ENCODE results near the gene KCTD10. TPM values are rescaled to one million over a fixed set of nuclear protein-coding genes. Genes with fewer than 3 reads are reported as not detected.

Gene KCTD10
- total RNA-seq, 1 experiment from 2014 or later, result 54.5 TPM

DNA sequence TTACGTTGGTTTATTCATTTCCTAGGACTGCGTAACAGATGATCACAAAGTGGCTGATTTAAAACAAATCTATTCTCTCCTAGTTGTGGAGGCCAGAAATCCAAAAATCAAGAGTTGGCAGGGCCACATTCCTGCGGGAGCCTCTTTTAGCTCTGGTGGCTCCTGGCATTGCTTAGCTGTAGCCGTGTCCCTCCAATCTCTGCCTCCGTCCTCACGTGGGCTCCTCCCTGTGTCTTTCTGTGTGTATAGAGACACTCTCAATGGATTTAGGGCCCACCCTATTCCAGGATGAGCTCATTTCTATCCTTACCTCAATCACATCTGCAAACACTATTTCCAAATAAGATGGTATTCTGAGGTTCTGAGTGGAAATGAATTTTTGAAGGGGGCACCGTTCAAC lies 42.5 kb downstream of the KCTD10 start:
- ChIA-PET POLR2A (ENCODE audit: low non-redundant PET) (no interaction called here), CTCF (interaction anchor here (1.3 kb wide), 1 partner anchor 43 kb away, joined by 3 read pairs; the partner anchor contains the start of genes KCTD10 and UBE3B)
- Histone ChIP-seq H3K36me3 (ENCODE audit: insufficient read depth, low read length, poor library complexity, severe bottlenecking) (no peaks in the 10 kb centered on the region), H3K27ac (ENCODE audit: low read depth, low read length, poor library complexity, severe bottlenecking) (no peak overlapping the region), H3K9me3 (ENCODE audit: low read depth, low read length, poor library complexity, severe bottlenecking) (no peaks in the 10 kb centered on the region), H3K27me3 (replicated peaks; ENCODE audit: insufficient read depth, low read depth, low read length, poor library complexity) (no peaks in the 10 kb centered on the region), H3K4me1 (ENCODE audit: insufficient read depth, low read length, poor library complexity, severe bottlenecking) (no peaks in the 10 kb centered on the region), H3K4me3 (ENCODE audit: low read depth, low read length, poor library complexity, severe bottlenecking) (no peak overlapping the region)
- TF ChIP-seq EZH2 (IDR thresholded peaks at IDR 0.05; ENCODE audit: borderline replicate concordance, low read depth, low read length, poor library complexity, severe bottlenecking), result no peak
- TF ChIP-seq, protein P1, sequence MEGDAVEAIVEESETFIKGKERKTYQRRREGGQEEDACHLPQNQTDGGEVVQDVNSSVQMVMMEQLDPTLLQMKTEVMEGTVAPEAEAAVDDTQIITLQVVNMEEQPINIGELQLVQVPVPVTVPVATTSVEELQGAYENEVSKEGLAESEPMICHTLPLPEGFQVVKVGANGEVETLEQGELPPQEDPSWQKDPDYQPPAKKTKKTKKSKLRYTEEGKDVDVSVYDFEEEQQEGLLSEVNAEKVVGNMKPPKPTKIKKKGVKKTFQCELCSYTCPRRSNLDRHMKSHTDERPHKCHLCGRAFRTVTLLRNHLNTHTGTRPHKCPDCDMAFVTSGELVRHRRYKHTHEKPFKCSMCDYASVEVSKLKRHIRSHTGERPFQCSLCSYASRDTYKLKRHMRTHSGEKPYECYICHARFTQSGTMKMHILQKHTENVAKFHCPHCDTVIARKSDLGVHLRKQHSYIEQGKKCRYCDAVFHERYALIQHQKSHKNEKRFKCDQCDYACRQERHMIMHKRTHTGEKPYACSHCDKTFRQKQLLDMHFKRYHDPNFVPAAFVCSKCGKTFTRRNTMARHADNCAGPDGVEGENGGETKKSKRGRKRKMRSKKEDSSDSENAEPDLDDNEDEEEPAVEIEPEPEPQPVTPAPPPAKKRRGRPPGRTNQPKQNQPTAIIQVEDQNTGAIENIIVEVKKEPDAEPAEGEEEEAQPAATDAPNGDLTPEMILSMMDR (conservative IDR thresholded peaks at IDR 0.05; ENCODE audit: low read depth, low read length), result no peak
- intact Hi-C loops (cut with micrococcal nuclease; ENCODE audit: unreplicated experiment), result loop anchor here (5.0 kb wide), 1 partner anchor 43 kb away; the partner anchor contains the start of genes KCTD10 and UBE3B
- BruUV-seq (replicated peaks), result no TSS peak
- DNase-seq (ENCODE audit: low spot score), result no peak

DNA sequence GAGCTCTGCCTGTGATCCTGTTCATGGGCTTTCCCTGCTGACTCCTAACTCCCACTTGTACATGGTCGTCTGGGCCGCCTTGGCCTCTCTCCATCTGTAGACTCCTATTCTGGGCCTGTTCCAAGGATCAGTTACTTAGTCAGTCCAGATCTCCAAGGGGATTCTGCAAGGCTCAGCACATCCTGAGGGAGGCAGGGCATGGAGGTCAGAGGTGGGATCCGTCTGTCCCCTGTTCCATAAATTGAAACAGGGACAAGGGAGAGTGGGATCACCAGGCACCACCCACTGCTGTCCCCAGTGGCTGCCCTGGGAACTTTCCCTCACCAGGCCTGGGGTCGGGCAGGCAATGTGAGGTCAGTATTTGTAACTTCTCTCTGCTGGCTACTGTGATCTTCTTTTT lies 43.5 kb downstream of the KCTD10 start:
- no peaks in the 10 kb centered on the region for H3K9me3 ChIP-seq (ENCODE audit: low read depth, low read length, poor library complexity, severe bottlenecking)
- no peak for TF ChIP-seq EZH2 (IDR thresholded peaks at IDR 0.05; ENCODE audit: borderline replicate concordance, low read depth, low read length, poor library complexity, severe bottlenecking)
- TF ChIP-seq, protein P1 (conservative IDR thresholded peaks at IDR 0.05; ENCODE audit: low read depth, low read length), result peak; percentile 40; the same call in 1 of the 2 replicates
- ChIA-PET CTCF (interaction anchor here (1.3 to 1.4 kb wide), 3 partner anchors 30 to 341 kb away, joined by 3 to 12 read pairs (median 5); partner anchors contain the start of genes KCTD10 and UBE3B), POLR2A (ENCODE audit: low non-redundant PET) (no interaction called here)
- no peaks in the 10 kb centered on the region for H3K4me1 ChIP-seq (ENCODE audit: insufficient read depth, low read length, poor library complexity, severe bottlenecking)
- H3K27me3 ChIP-seq (replicated peaks; ENCODE audit: insufficient read depth, low read depth, low read length, poor library complexity), result no peaks in the 10 kb centered on the region
- BruUV-seq (replicated peaks), result no TSS peak
- no peak overlapping the region for H3K27ac ChIP-seq (ENCODE audit: low read depth, low read length, poor library complexity, severe bottlenecking)
- no peak for DNase-seq (ENCODE audit: low spot score)
- H3K36me3 ChIP-seq (ENCODE audit: insufficient read depth, low read length, poor library complexity, severe bottlenecking), result no peaks in the 10 kb centered on the region
- H3K4me3 ChIP-seq (ENCODE audit: low read depth, low read length, poor library complexity, severe bottlenecking), result no peak overlapping the region
- intact Hi-C loops (cut with micrococcal nuclease; ENCODE audit: unreplicated experiment), result loop anchor here (2.0 to 5.0 kb wide), 2 partner anchors 44 to 341 kb away; partner anchors contain the start of genes KCTD10 and UBE3B

DNA sequence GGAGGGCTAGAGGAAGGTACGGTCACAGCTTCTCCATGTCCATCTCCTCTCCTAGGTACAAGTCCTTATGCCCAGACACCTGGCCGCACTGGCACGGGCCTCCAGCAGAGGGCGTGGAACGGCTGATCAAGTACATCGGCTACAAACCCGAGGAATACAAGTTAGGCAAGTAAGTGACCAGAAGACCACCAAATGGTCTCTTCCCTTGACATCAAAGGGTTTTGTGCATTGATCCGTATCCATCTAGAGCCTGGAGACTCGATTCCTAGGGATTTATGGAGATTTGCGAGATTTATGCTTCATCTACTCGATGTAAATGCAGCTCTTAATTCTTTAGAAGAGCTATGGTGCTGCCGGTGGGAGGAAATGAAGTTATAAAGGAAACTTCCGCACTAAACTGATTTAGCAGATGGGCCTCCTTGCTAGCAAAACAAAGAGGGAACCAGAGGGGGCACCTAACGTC lies 44.2 kb downstream of the KCTD10 start:
- H3K27me3 ChIP-seq (replicated peaks; ENCODE audit: insufficient read depth, low read depth, low read length, poor library complexity), result no peaks in the 10 kb centered on the region

More for the DNA sequence above, 44.2 kb downstream of the KCTD10 start:
- no TSS peak for BruUV-seq (replicated peaks)
- H3K4me3 ChIP-seq (ENCODE audit: low read depth, low read length, poor library complexity, severe bottlenecking), result no peak overlapping the region
- no peak overlapping the region for H3K27ac ChIP-seq (ENCODE audit: low read depth, low read length, poor library complexity, severe bottlenecking)
- TF ChIP-seq, protein P1 (conservative IDR thresholded peaks at IDR 0.05; ENCODE audit: low read depth, low read length), result peak; percentile 99
- no peak for TF ChIP-seq EZH2 (IDR thresholded peaks at IDR 0.05; ENCODE audit: borderline replicate concordance, low read depth, low read length, poor library complexity, severe bottlenecking)
- DNase-seq (ENCODE audit: low spot score), result peak; percentile 79
- H3K36me3 ChIP-seq (ENCODE audit: insufficient read depth, low read length, poor library complexity, severe bottlenecking), result no peaks in the 10 kb centered on the region
- H3K4me1 ChIP-seq (ENCODE audit: insufficient read depth, low read length, poor library complexity, severe bottlenecking), result no peaks in the 10 kb centered on the region
- ChIA-PET POLR2A (ENCODE audit: low non-redundant PET) (no interaction called here), CTCF (interaction anchor here (0.5 to 1.4 kb wide), 4 partner anchors 12 to 342 kb away, joined by 3 to 12 read pairs (median 4); no protein-coding TSS in a partner anchor)
- intact Hi-C loops (cut with micrococcal nuclease; ENCODE audit: unreplicated experiment), result loop anchor here (2.0 to 5.0 kb wide), 2 partner anchors 44 to 342 kb away; partner anchors contain the start of genes KCTD10 and UBE3B
- H3K9me3 ChIP-seq (ENCODE audit: low read depth, low read length, poor library complexity, severe bottlenecking), result no peaks in the 10 kb centered on the region

Measured in A673 (cell line).